Activated T-helper 1 cell treated with anti-CD3 and anti-CD28 coated beads, Interleukin-12 subunit alpha, Interleukin-12 subunit beta, Interleukin-2, Interleukin-4 antibody, amounts not matched to agents 30 ng/mL and 10 ng/mL and 1 ng/mL, durations not matched to agents 14 hours and 24 hours and 36 hours (primary cell): ENCODE data around the gene ESR2. TPM values are rescaled to one million over a fixed set of nuclear protein-coding genes. Genes with fewer than 3 reads are reported as not detected.

Experiments
- DNase-seq: peaks from one replicate; pipeline ENCODE4 v3.0.0; 2021; ENCODE audit warnings: low spot score
- H3K27ac Mint-ChIP-seq: one replicate; pipeline ENCODE4 v1.8.0; 2021; ENCODE audit warnings: mild to moderate bottlenecking, mixed read lengths
- H3K27me3 Mint-ChIP-seq: one replicate; pipeline ENCODE4 v1.8.0; 2022; ENCODE audit warnings: mild to moderate bottlenecking, moderate library complexity, mixed read lengths; ENCODE audit not compliant: insufficient read depth
- H3K36me3 Mint-ChIP-seq: one replicate; pipeline ENCODE4 v1.8.0; 2021; ENCODE audit warnings: low read depth, mixed read lengths
- H3K4me1 Mint-ChIP-seq: one replicate; pipeline ENCODE4 v1.8.0; 2021; ENCODE audit warnings: low read depth, mixed read lengths
- H3K4me3 Mint-ChIP-seq: one replicate; pipeline ENCODE4 v1.8.0; 2021; ENCODE audit warnings: mild to moderate bottlenecking, moderate library complexity, mixed read lengths
- H3K9me3 Mint-ChIP-seq: one replicate; pipeline ENCODE4 v1.8.0; 2021; ENCODE audit warnings: mixed read lengths
- intact Hi-C: fragments of 100-400 bp; cut with micrococcal nuclease; formaldehyde crosslinking; loops from one replicate; pipeline ENCODE4 v1.15.1; 2024
- total RNA-seq: library from RNA; stranded (reverse); gene quantifications from 2 replicates; pipeline ENCODE4 v1.2.3, GENCODE V29; 2022

The ESR2 gene
- total RNA-seq, 1 donor from 2014 or later, result 0.10 TPM

GRCh38 chr14:64198486-64198885, 95.7 kb downstream of the ESR2 start:
- Mint-ChIP-seq H3K9me3 (no peaks in the 10 kb centered on the region), H3K4me3 (no peak overlapping the region), H3K27ac (no peak overlapping the region), H3K4me1 (peaks cover 54% of the 10 kb centered on the region), H3K27me3 (no peaks in the 10 kb centered on the region), H3K36me3 (peaks cover 22% of the 10 kb centered on the region)
- intact Hi-C loops, result no loop called here
- no peak for DNase-seq

- intact Hi-C loops, result no loop called here
- Mint-ChIP-seq H3K27me3 (no peaks in the 10 kb centered on the region), H3K4me1 (peaks cover 49% of the 10 kb centered on the region), H3K27ac (no peak overlapping the region), H3K4me3 (no peak overlapping the region), H3K9me3 (no peaks in the 10 kb centered on the region), H3K36me3 (peaks cover 18% of the 10 kb centered on the region)
- DNase-seq, result no peak
Measured at GRCh38 chr14:64197996-64198395, 96.2 kb downstream of the ESR2 start.

- peak overlapping the region; percentile 66 for H3K4me3 Mint-ChIP-seq
- no peaks in the 10 kb centered on the region for H3K9me3 Mint-ChIP-seq
- no peak for DNase-seq
- intact Hi-C loops, result no loop called here
- no peak overlapping the region for H3K27ac Mint-ChIP-seq
- H3K4me1 Mint-ChIP-seq, result peaks cover 44% of the 10 kb centered on the region
- H3K27me3 Mint-ChIP-seq, result no peaks in the 10 kb centered on the region
- H3K36me3 Mint-ChIP-seq, result peaks cover 22% of the 10 kb centered on the region
Measured at GRCh38 chr14:64196814-64197411, 97.3 kb downstream of the ESR2 start.

- peaks cover 26% of the 10 kb centered on the region for H3K36me3 Mint-ChIP-seq
- H3K4me1 Mint-ChIP-seq, result peaks cover 44% of the 10 kb centered on the region
- H3K27ac Mint-ChIP-seq, result no peak overlapping the region
- H3K9me3 Mint-ChIP-seq, result no peaks in the 10 kb centered on the region
- H3K4me3 Mint-ChIP-seq, result no peak overlapping the region
- no peaks in the 10 kb centered on the region for H3K27me3 Mint-ChIP-seq
- intact Hi-C loops, result no loop called here
- DNase-seq, result no peak
Measured at GRCh38 chr14:64196056-64196455, 98.1 kb downstream of the ESR2 start.

GRCh38 chr14:64195199-64195598, 99.0 kb downstream of the ESR2 start:
- Mint-ChIP-seq H3K27me3 (no peaks in the 10 kb centered on the region), H3K36me3 (peaks cover 33% of the 10 kb centered on the region), H3K9me3 (no peaks in the 10 kb centered on the region), H3K27ac (peak overlapping the region; percentile 66), H3K4me3 (peak overlapping the region; percentile 49), H3K4me1 (peaks cover 44% of the 10 kb centered on the region)
- intact Hi-C loops, result no loop called here
- no peak for DNase-seq

- peaks cover 38% of the 10 kb centered on the region for H3K36me3 Mint-ChIP-seq
- no peak overlapping the region for H3K4me3 Mint-ChIP-seq
- H3K27me3 Mint-ChIP-seq, result no peaks in the 10 kb centered on the region
- H3K4me1 Mint-ChIP-seq, result peaks cover 44% of the 10 kb centered on the region
- no peak overlapping the region for H3K27ac Mint-ChIP-seq
- no peak for DNase-seq
- intact Hi-C loops, result no loop called here
- no peaks in the 10 kb centered on the region for H3K9me3 Mint-ChIP-seq
Measured at GRCh38 chr14:64194404-64194803, 99.8 kb downstream of the ESR2 start.

- Mint-ChIP-seq H3K27me3 (no peaks in the 10 kb centered on the region), H3K4me3 (no peak overlapping the region), H3K4me1 (peaks cover 44% of the 10 kb centered on the region), H3K9me3 (no peaks in the 10 kb centered on the region), H3K36me3 (peaks cover 38% of the 10 kb centered on the region), H3K27ac (peak overlapping the region; percentile 27)
- DNase-seq, result no peak
- intact Hi-C loops, result no loop called here
Measured at GRCh38 chr14:64193821-64194220, 100.3 kb downstream of the ESR2 start.

GRCh38 chr14:64191756-64192155, 102.4 kb downstream of the ESR2 start:
- intact Hi-C loops, result no loop called here
- H3K36me3 Mint-ChIP-seq, result peaks cover 41% of the 10 kb centered on the region
- H3K4me3 Mint-ChIP-seq, result no peak overlapping the region
- DNase-seq, result no peak
- no peaks in the 10 kb centered on the region for H3K9me3 Mint-ChIP-seq
- no peak overlapping the region for H3K27ac Mint-ChIP-seq
- H3K4me1 Mint-ChIP-seq, result peaks cover 33% of the 10 kb centered on the region
- H3K27me3 Mint-ChIP-seq, result no peaks in the 10 kb centered on the region

- Mint-ChIP-seq H3K27ac (no peak overlapping the region), H3K4me1 (peaks cover 26% of the 10 kb centered on the region), H3K27me3 (no peaks in the 10 kb centered on the region), H3K36me3 (peaks cover 44% of the 10 kb centered on the region), H3K9me3 (no peaks in the 10 kb centered on the region), H3K4me3 (no peak overlapping the region)
- no peak for DNase-seq
- intact Hi-C loops, result no loop called here
Measured at GRCh38 chr14:64190974-64191502, 103.1 kb downstream of the ESR2 start.

GRCh38 chr14:64187331-64187730, 106.8 kb downstream of the ESR2 start:
- Mint-ChIP-seq H3K4me3 (no peak overlapping the region), H3K9me3 (no peaks in the 10 kb centered on the region), H3K27me3 (no peaks in the 10 kb centered on the region), H3K27ac (no peak overlapping the region), H3K4me1 (no peaks in the 10 kb centered on the region), H3K36me3 (peaks cover 32% of the 10 kb centered on the region)
- intact Hi-C loops, result no loop called here
- DNase-seq, result no peak

- no peak for DNase-seq
- Mint-ChIP-seq H3K4me1 (no peaks in the 10 kb centered on the region), H3K4me3 (no peak overlapping the region), H3K27ac (no peak overlapping the region), H3K36me3 (peaks cover 31% of the 10 kb centered on the region), H3K9me3 (no peaks in the 10 kb centered on the region), H3K27me3 (no peaks in the 10 kb centered on the region)
- intact Hi-C loops, result no loop called here
Measured at GRCh38 chr14:64186231-64187129, 107.7 kb downstream of the ESR2 start.

- peaks cover 26% of the 10 kb centered on the region for H3K36me3 Mint-ChIP-seq
- no peak overlapping the region for H3K4me3 Mint-ChIP-seq
- no peaks in the 10 kb centered on the region for H3K9me3 Mint-ChIP-seq
- intact Hi-C loops, result no loop called here
- H3K27ac Mint-ChIP-seq, result no peak overlapping the region
- H3K27me3 Mint-ChIP-seq, result no peaks in the 10 kb centered on the region
- H3K4me1 Mint-ChIP-seq, result no peaks in the 10 kb centered on the region
- no peak for DNase-seq
Measured at GRCh38 chr14:64185184-64185583, 109.0 kb downstream of the ESR2 start.

- H3K4me1 Mint-ChIP-seq, result no peaks in the 10 kb centered on the region
- H3K27me3 Mint-ChIP-seq, result no peaks in the 10 kb centered on the region
- H3K4me3 Mint-ChIP-seq, result no peak overlapping the region
- intact Hi-C loops, result no loop called here
- H3K9me3 Mint-ChIP-seq, result no peaks in the 10 kb centered on the region
- peaks cover 29% of the 10 kb centered on the region for H3K36me3 Mint-ChIP-seq
- no peak for DNase-seq
- H3K27ac Mint-ChIP-seq, result no peak overlapping the region
Measured at GRCh38 chr14:64184103-64184729, 110.0 kb downstream of the ESR2 start.
